SKM-1 (cell line): Measurements from ENCODE around the gene BBS12.

ENCODE experiments used
- DNase-seq: peaks from one replicate; lab custom pipeline; 2025; ENCODE audit not compliant: unreplicated experiment; lab: John Stamatoyannopoulos, UW

BBS12 gene

GRCh38 chr4:122793811-122794210 lies 61.3 kb downstream of the BBS12 start:
- DNase-seq, result no peak
